M059J (cell line): ENCODE results near the gene PINK1. TPM values are rescaled to one million over a fixed set of nuclear protein-coding genes. Genes with fewer than 3 reads are reported as not detected.
A peak's percentile ranks its signal among the peaks of the same experiment; 100 is the strongest.

Experiments used
- DNase-seq: peaks from one replicate; pipeline ENCODE4 v3.0.0-alpha.2; 2012; ENCODE audit warnings: low read depth
- total RNA-seq: library from RNA; depleted of rRNA; stranded (reverse); fragments of >200 nt; shearing (Covaris generic); gene quantifications from 2 replicates; pipeline ENCODE4 v1.2.3, GENCODE V29; 2014

PINK1 gene
- total RNA-seq, 1 experiment from 2014 or later: 194 TPM

DNA sequence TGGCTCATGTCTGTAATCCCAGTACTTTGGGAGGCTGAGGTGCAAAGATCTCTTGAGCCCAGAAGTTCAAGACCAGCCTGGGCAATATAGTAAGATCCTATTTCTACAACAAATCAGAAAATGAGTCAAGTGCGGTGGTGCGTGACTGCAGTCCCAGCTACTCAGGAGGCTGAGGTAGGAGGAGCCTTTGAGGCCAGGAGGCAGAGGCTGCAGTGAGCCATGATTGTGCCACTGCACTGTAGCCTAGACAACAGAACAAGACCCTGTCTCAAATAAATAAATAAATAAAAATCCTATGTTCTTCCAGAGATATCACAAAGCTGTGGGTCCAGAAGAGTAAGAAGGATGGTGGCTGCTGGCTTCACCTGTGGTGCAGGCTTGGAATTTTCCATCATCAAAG lies 22.3 kb upstream of the PINK1 start:
- peak; percentile 61 for DNase-seq

DNA sequence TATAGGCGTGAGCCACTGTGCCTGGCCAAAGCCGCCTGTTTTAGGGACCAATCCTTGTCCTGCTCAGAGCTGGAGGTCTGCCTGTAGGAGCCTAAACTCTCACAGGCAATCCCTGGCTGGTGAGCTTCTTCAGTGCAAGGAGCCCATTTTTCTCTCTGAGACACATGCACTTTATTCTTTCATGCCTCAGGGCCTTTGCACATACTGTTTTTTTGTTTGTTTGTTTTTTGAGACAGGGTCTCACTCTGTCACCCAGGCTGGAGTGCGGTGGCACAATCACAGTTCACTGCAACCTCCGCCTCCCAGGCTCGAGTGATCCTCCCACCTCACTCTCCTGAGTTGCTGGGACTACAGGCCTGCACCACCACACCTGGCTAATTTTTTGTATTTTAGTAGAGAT lies 21.6 kb upstream of the PINK1 start:
- no peak for DNase-seq

DNA sequence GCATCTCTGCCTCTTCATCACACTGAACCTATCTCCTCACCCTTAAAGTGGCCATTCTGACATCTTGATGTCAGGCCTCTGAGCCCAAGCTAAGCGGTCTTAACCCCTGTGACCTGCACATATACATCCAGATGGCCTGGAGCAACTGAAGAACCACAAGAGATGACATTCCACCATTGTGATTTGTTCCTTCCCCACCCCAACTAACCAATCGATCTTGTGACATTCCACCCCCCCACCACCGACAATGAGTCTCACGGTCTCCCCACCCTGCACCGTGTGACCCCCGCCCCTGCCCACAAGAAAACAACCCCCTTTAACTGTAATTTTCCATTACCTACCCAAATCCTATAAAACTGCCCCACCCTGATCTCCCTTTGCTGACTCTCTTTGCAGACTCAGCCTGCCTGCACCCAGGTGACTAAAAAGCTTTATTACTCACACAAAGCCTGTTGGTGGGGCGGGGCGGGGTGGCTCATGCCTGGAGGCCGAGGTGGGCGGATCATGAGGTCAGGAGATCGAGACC lies 21.0 kb upstream of the PINK1 start:
- DNase-seq: peak; percentile 93

DNA sequence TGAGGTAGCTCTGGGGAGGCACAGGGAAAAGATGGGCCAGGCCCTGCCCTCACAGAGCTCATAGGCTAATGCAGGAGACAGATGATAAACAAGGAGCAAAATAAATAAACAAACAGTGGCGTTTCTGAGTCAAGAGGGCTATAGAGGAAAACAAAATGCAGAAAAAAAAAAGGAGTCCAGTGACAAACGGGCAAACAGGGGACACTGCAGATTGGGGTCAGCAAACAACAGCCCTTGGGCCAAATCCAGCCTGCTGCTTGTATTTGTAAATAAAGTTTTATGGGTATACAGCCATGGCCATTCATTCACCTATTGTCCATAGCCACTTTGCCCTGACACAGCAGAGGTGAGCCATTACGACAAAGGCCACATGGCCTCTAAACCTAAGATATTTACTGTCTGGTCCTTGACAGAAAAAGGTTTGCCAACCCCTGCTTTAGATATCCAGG lies 19.1 kb upstream of the PINK1 start:
- DNase-seq: no peak

DNA sequence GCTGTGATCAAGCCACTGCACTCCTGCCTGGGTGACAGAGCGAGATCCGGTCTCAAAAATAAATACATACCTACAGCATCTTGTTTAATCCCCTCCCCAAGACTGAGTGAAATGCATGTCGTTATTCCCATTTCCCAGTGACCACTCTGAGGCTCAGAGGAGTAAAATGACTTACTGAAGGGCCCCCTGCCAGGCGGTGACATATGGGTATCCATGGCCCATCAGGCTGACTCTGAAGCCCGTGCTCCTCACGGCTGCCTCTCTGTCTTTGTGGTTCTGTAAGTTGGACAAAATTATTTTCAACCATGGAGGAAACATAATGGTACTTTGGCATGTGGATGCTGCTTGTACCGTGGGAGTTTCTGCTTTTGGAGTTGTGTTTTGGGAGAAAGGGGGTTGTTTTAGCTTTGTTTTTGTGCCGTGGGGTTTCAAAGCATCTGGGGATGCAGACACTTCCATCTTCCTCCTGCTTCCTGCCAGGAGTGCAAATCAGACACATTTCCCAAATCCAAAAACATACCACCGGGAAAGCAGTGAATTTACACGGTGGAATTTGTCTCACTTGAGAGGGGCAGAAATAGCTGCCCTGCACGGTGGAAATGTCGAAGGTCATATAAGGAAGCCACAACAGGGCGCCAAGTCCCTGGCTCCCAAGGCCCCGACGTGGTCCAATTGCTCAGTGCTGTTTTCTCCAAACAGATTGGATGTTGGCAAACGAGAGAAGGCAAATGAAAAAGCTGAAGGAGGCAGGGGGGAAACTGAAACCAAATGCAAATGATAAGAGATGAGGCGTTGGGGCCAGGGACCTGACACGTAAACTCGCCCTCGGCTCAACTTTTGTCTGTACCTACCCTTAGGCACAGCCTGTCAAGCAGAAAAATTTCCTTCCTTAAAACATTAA lies 17.1 kb upstream of the PINK1 start:
- peak; percentile 87 for DNase-seq

DNA sequence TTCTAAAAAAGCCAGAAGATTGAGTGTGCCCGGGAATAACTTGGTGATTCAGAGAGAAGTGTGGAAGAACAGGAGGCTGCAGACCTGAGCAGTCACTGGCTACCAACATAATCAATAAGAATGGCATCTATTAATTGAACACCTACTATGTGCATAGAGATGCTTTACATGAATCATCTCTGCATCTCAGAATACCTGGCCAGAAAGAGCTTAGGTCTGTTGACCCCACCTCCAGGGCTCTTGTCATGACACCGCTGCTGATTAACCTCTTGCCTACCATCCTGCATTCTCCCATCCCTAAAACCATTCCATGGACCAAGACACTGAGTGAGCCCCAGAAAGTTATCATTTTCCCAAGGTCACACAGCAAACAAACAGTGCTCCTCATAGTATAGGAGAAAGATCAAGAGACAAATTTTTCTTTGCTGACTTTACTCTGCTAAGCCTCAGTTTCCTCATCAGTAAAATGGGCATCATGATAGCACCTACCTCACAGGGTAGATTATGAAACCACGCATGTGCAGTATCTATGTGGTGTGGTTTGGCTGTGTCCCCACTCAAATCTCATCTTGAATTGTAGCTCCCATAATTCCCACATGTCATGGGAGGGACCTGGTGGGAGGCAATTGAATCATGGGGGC lies 16.3 kb upstream of the PINK1 start:
- no peak for DNase-seq

DNA sequence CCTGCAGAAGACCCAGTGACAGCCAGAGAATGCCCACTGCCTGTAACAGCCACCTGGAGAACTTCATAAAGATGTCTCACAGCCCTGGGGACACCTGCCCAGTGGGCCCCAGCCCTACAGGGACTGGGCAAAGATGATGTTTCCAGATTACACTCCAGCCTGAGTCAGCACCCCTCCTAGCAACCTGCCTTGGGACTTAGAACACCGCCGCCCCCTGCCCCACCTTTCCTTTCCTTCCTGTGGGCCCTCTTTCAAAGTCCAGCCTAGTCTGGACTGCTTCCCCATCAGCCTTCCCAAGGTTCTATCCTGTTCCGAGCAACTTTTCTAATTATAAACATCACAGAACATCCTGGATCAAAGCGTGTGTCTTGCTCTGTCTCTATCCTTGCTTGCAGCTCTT lies 14.7 kb upstream of the PINK1 start:
- no peak for DNase-seq

DNA sequence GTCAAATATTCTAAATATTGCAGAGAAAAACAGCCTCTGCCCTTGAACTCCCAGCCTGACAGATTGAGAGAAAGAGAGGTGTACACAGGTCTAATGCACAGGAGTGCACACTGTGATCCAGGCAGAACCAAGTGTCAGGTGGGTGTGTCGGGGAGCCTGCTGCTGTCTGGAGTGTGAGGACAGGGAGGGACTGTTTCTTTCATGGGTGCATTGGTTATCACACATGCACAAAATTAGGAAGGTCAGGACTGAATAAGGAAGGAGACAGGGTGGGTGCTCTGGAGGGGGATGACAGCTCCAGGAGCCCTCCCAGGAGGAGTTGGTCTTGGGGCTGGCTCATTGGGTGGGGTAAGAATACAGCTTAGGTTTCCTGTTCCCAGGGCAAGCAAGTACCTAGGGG lies 13.3 kb upstream of the PINK1 start:
- no peak for DNase-seq

DNA sequence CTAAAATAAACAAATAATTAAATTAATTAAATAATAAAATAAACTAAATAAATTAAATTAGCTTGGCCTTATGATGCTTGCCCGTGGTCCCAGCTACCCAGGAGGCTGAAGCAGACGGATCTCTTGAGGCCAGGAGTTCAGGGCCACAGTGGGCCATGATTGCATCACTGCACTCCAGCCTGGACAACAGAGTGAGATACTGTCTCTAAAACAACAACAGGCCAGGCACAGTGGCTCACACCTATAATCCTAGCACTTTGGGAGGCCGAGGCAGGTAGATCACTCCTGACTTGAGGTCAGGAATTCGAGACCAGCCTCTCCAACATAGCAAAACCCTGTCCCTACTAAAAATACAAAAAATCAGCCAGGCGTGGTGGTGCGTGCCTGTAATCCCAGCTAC lies 12.2 kb upstream of the PINK1 start:
- DNase-seq: no peak

DNA sequence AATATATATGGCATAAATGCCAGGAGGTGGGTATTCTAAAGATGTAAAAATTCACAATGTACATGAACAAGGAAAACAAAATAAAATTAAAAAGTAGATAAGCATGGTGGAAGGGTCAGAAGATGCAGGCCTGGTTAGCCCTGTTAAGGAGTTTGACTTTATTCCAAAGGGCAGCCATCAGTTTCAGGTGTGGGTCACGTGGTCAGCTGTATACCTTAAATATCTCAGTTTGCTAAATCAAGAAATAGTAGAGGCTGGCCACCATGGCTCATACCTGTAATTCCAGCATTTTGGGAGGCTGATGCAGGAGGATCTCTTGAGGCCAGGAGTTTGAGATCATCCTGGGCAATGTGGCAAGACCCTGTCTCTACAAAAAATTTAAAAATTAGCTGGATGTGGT lies 8.5 kb upstream of the PINK1 start:
- no peak for DNase-seq

DNA sequence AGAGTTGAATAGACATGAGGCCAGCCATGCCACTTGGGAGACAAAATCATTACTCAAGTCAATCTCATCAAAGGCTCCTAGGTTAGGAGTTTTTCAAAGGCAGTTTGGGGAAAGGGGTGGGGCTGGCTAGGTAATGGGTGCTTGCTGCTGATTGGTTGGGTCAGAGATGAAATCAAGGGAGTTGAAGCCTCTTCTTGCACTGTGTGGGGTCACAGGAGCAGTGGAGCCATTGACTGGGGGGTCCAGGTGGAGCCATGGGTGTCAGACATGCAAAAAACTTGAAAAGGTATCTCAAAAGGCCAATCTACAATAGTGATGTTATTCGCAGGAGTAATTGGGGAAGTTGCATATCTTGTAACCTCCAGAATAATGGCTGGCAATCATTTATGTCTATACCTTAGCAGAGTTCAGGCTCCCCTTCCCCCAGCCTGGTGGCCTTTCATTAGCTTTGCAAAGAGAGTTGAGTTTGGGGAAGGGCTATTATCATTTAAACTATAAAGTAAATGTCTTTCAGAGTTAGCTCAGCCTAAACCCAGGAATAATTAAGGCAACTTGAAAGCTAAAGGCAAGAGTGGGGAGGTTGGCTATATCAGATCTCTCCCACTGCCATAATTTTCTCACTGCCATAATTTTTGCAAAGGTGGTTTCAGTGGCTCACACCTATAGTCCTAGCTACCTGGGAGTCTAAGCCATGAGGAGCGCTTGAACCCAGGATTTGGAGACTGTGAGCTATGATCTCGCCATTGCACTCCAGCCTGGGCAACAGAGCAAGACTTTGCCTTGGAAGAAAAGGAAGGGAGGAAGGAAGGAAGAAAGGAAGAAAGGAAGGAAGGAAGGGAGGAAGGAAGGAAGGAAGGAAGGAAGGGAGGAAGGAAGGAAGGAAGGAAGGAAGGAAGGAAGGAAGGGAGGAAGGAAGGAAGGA lies 7.8 kb upstream of the PINK1 start:
- no peak for DNase-seq

DNA sequence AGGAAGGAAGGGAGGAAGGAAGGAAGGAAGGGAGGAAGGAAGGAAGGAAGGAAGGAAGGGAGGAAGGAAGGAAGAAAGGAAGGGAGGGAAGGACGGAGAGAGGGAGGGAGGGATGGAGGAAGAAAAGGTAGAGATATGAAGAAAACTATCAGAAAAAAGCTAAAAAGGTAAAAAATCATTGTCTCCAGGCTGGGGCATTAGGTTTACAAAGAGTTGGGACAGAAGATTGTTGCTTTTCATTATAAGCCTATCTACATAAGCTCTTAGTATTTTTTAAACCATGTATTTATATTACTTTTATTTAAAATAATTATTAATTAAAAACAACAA lies 7.2 kb upstream of the PINK1 start:
- DNase-seq: no peak

DNA sequence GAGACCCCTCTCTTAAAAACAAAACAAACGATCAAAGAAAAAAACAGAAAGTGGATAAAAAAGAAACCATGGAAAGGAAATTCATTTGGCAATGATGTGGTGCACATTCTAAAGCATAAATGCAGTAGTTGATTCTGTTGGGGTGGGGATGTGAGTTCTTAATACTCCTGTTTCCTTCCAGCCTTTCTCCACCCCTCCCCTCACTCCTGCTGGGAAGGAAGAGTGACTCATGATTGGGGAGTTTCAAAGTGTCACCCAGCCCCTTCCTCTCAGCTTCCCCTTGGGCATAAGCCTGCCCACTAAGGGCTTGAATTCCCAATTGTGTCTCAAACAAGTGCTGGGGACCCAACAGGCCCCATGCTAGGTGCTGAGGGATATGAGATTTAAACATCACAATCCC lies 6.7 kb upstream of the PINK1 start:
- DNase-seq: peak; percentile 47

DNA sequence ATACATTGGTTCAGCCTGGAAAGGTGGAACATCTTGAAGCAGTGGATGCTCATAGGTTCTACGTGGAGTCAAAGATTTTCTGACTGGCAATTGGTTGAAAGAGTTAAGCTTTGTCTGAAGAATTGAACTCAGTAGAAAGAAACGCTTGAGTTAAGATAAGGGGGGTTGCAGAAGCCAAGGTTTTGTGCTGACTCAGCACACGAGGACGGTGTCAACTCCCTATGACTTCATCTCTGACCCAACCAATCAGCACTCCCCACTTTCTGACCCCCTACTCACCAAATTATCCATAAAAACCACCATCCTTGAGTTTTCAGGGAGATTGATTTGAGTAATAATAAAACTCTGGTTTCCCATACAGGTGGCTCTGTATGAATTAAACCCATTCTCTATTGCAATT lies 2.5 kb upstream of the PINK1 start:
- DNase-seq: no peak

DNA sequence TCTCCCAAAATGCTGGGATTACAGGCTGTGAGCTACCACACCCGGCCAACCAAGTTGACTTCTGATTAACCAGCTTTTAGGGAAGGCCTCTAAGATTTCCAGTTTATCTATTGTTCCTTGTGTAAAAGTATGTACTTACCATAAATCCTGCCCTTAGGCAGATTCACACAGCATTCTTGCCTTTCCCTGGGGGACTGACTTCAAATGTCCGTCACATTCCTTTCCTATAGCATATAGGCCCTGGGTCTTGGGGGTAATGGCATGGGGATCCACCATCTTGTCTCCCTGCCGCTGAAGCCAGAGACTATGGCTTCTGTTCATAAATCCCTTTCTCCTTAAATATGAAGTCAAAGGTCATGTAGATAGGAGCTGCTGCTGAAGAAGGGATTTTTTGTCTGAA lies 872 bp upstream of the PINK1 start:
- no peak for DNase-seq

DNA sequence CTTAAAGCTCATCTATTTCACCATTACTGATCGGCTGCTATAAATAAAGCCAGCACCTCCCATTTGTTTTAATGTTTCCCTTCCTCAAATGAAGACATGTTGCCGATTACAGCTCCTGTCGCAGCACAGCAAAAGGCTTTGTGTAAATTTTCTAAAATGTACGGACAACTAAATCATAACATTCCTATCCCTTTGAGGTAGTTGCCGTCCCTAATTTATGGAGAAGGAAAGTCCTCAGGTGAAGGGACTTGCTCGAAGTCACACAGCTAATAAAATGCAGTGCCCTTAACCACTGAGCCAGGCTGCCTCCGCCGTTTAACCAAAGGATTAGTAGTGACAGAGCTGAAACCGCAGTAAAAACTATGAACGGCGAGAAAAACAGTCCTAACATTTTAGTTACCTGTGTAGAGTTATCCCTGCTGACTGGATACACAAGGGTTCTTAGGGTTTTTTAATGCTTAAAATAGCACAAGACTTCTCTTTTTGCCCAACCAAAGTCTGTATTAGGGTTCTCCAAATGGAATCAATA lies 871 bp downstream of the PINK1 start:
- DNase-seq: no peak

DNA sequence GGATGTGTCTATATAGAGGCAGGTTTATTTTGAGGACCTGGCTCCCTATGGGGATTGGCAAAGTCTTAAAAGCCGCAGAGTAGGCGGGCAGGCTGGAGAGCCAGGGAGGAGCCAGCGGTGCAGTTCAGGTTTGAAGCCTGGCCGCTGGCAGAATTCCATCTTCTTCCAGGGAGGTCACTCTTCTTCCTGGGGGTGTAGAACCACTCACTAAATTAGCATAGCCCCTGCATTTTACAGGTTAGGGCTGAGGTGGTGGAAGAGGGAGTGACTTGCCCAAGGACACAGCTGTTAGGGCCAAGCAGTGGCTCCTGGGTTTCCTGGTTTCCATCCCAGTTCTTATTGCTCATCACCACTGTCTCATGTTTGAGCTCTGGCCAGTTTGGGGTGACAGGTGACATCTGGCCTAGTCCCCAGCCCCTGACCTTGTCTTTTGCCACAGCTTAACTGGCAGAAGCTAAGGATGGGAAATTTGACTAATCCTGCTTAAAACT lies 1.4 kb downstream of the PINK1 start:
- DNase-seq: peak; percentile 85

DNA sequence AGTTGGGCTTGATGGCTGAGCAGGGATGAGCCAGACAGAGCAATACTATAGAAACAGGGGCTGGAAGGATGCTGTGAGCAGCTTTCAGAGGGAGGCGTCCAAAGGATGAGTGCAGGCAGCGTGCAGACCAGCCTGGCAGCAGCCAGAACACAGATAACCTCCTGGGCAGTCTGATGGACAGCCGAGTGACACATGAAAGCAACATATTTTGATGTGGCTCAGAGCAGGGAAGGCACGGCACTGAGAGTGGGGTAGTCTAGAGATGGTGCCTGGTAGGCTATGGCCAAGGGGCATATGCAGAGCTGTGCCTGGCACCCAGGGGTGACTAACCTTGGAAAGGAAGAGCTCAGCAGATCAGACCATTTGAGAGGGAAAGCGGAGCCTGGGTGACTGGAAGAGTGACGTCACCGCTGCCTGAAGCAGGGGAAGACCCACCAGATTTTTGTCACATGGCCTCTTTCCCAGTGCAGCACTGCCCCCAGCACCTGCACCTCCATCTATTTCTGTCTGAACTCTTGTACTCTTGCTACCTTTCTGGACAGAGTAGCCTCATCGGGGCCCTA lies 3.6 kb downstream of the PINK1 start:
- DNase-seq: no peak

DNA sequence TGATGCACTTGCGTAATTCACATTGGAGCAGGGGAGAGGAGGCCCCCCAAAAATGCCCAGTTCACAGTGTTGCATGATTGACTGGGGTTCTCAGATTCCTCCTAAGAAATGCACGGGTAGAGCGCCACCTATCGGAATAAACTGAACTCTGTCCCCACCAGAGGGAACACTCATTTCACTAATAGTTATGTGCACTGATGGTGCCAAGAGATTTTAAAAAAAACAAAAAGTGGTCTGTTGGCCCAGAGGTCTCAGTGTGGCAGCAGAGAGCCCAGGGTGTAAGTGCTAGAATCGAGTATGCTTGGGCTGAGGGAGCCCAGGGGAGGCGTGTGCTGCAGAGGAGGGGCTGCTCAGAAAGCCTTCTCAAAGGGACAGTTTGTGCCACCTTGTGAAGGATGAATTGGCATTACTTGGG lies 6.9 kb downstream of the PINK1 start:
- DNase-seq: peak; percentile 54

DNA sequence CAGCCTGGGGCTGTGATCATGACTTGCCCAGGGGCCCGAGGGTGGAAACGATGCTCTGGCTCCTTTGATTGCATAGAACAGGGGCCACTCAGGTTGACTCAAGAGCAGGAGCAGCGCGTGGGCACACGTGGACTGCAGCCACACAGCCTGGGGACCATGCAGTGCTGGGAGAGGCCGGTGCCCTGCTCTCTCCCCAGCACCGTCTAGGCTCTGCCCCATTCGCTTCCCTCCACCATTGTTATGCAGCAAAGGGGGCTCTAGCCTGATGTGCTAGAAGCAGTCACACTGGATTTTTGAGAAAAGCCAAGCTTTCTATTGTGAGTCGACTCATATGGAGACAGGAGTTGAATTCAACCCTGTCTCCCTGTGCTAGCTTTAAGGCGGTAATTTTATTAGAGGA lies 8.7 kb downstream of the PINK1 start:
- DNase-seq: no peak

DNA sequence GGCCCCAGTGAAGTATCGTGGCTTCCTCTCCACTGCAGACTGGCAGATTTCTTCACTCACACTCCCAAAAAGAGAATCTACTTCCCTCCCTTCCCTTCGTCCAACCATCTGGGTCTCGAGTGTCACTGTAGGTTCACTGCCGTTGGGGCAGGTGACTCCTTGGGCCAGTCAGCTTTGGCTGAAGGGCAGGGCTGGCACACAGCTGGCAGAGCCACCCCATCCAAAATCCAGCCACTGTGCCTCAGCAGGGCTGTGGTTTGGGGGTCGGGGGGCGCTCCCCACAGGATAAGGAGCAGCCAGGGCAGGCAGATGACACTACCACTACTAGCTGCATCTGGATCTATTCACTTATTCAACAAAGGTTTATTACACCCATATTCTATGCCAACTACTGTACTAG lies 9.8 kb downstream of the PINK1 start:
- no peak for DNase-seq
